ENCODE results near the gene MYD88.
"Not testable (repeated sequence)": the region's sequence is repeated elsewhere in the genome, so short reads cannot be mapped to it uniquely, and the experiment has no call there.

MYD88 gene

GRCh38 chr3:38127611-38128302 lies 10.7 kb upstream of the MYD88 start:
- no peak for DNase-seq

DNA sequence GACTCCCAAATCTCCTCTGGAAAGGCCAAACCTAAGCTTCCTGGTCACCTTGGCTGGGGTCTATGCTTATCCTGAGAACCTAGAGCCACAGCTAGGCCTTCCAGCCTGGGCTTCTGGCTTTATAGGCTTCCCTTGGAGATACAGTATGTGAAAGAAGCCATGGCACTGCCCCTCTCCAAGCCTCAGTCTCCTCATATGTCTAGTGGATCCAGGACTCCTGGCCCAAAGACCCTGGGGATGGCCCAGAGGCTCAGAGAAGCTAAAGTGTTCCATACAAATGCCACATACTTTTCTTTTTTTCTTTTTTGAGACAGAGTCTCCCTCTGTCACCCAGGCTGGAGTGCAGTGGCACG lies 10.2 kb upstream of the MYD88 start:
- DNase-seq, result no peak

- no peak for DNase-seq
These were observed 9.4 kb upstream of the MYD88 start for GRCh38 chr3:38129058-38129457.

- DNase-seq, result no peak
These were observed 7.8 kb upstream of the MYD88 start for GRCh38 chr3:38130631-38131065.

DNA sequence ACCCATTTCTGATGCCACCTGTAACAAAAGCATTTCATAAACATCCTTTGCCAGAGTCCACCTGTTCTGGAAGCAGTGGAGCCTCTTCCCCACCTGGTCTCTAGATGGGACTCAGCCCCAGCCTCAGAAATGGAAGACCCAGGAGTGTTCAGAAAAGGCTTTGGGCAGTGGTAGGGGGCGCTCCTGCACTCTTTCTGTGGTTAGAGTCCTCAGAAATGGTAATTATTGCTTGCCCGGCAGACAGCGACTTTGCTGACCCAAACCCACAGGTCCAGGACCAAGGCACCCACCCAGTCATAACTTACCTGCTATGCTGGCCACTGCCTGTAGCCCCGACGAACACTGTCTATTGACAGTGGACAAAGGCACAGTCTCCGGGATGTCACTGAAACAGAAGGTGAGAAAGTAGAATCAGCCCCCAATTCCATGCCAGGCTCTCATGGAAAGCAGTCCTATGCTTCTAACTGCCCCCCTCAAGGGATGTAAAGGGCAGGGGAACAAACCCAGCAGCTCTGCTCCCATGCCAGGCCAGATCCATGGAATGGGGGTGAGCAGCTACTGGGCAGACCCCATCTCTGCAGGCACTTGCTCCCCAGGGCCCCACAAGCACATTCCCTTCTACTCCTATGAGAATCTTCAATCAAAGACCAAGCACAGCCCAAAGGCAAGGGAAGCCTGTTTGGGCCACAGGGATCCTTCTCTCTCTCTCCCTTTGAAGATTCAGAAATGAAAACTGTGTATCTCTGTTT lies 6.7 kb upstream of the MYD88 start:
- DNase-seq, result no peak

- no peak for DNase-seq
These were observed 5.3 kb upstream of the MYD88 start for GRCh38 chr3:38133209-38133556.

DNA sequence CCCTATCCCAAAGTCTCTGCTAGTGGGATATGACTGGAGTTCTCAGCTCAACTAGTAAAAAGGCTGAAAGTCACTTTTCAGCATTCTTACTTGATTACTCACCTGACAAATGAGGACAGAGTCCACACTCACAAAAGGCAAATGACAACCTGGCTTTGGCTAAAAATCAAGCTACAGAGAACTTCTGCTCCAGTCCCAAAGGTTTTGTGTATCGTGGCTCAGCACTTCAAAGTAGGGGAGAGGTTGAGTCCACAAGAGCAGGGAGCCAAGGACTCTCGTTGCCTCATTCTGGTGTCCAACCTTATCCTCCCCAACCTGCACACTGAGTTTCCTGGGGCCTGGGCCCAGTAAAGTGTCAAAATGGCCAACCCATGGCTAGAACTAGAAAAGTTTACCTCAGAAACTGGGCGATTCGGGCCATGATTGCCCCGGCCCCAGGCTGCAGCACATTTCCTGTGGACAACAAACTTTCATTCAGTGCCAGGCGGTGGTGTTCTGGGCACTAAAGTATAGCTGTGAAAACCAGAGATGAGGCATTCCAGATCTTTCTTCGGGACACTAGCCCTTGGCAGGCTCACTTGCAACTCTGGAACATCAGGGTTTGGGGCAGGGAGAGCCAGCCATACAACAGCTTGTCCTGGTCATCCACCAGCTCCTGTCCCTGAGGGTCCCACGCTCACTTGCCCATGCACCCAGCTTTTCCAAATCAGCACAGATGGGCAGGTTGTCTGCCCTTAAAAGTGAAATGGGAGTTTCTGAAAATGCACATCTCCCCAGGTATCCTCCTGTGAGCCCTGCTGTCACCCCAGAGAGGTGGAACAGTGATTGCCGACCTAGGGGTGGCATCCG lies 4.7 kb upstream of the MYD88 start:
- no peak for DNase-seq

DNA sequence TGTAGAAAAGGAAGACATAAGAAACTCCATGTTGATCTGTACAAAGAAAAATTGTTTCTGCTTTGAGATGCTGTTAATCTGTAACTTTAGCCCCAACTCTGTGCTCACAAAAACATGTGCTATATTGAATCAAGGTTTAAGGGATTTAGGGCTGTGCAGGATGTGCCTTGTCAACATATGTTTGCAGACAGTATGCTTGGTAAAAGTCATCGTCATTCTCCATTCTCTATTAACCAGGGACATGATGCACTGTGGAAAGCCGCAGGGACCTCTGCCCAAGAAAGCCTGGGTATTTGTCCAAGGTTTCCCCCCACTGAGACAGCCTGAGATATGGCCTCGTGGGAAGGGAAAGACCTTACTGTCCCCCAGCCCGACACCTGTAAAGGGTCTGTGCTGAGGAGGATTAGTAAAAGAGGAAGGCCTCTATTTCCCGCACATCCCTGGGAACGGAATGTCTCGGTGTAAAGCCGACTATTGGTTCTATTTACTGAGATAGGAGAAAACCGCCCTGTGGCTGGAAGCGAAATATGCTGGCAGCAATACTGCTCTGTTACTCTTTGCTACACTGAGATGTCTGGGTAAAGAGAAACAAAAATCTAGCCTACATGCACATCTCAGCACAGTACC lies 3.8 kb upstream of the MYD88 start:
- DNase-seq, result not testable (repeated sequence)

- DNase-seq, result not testable (repeated sequence)
These were observed 2.7 kb upstream of the MYD88 start for GRCh38 chr3:38135621-38136277.

GRCh38 chr3:38136393-38136776 lies 2.1 kb upstream of the MYD88 start:
- no peak for DNase-seq

DNA sequence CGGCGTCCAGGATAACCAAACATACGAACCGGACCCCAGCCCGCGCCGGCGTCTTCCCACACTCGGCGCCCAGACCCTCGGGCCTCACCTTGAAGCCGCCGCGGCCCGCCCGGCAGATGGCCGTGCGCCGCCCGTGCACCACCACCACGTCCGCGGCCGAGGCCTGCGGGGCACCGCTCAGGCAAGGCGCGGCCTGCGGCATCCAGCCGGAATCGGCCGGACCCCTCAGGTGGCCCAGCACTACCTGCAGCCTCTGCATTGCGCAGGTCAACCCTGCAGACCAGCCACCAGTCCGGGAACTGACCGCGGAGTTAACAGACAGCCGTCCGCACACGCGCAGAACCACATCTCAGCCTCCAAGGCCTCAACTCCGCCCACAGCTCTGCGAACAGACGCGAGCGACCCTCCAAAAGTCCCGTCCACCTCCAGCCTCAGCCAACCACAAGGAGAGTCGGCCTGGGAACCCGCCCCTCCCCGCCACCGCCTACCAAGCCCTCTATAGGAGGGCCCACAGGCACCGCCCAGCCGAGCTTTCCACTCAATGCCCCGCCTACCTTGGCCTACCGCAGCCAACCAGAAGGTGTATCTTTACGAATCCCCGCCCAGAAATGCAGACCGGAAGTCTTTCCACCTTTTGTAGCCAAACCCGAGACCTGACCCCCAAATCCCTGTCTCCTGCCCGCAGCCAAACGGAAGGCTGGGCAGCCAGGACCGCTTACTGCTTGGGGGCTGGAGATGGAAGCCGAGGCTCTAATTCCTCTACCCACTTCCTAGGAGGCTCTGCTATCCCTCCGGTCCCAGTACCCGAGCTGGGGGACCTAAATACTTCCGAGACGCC lies 1.5 kb upstream of the MYD88 start, which contains the start of gene ACAA1:
Gene ACAA1, minus strand, starts transcription at position 351 of the 838 bp plus-strand sequence. Its CDS starts 92 bp downstream, at position 259.
- DNase-seq, result peak; percentile 98

DNA sequence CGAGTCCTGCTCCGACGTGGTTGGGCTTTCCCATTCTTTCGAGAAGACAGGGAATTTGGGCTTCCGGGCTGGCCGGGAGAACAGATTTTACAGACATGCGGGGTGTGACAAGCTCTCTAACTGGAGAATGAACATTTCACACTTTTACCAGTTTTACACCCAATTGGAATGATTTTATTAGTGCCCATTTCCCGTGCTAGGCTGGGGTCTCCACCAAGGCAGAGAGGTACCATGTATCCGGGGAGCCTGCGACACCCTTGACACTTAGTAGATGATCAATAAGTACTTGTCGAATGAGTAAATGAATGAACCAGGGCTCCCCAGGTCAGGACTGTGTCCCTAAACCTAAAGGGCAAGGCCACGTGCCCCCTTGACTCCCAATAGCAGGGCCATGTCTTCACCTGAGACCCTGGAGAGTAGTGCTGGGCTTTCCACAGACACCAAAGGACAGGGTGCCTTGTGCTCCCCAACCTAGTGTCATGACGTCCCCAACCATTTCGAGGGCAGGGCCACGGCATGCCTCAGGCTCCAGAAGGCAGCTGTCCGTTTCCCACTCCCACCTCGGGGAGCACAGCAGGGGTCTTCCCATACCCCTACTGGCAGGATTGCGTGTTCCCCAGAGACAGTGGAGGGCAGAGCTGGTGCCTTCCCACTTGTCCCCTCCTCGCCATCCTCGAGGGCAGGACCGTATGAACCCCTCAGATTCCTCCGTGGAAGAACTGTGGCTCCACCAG lies 679 bp upstream of the MYD88 start:
- no peak for DNase-seq

DNA sequence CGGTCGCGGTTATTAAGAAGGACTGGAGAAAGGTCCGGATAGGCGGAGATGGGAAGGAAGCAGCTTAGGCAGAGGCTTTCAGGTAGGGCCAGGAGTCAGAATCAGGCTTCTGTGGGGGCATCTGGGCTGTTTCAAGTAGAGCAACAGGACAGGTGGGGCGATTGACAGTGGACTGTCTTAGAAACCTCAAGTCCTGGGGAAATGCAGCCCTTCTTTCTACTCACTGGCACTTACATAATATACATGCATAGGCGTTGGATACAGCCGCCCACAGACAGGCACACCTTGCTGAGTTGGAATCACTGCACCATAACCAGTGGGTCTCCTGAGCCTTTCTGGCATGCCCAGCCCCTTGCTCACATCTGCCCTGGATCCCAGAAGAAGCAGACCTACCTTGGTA lies 730 bp downstream of the MYD88 start:
- no peak for DNase-seq

DNA sequence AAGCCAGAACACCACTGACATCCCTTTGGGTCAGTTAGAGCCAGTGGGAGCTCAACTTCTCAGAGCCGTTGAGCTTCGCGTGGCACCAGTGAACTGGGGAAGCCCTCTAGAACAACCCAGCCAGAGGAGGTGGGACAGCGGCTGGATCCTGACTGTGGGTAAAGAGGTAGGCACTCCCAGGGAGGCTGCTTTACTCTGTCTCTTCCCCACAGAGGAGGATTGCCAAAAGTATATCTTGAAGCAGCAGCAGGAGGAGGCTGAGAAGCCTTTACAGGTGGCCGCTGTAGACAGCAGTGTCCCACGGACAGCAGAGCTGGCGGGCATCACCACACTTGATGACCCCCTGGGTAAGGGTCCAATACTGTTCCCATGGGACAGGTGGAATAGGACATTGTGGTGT lies 1.2 kb downstream of the MYD88 start:
- no peak for DNase-seq

DNA sequence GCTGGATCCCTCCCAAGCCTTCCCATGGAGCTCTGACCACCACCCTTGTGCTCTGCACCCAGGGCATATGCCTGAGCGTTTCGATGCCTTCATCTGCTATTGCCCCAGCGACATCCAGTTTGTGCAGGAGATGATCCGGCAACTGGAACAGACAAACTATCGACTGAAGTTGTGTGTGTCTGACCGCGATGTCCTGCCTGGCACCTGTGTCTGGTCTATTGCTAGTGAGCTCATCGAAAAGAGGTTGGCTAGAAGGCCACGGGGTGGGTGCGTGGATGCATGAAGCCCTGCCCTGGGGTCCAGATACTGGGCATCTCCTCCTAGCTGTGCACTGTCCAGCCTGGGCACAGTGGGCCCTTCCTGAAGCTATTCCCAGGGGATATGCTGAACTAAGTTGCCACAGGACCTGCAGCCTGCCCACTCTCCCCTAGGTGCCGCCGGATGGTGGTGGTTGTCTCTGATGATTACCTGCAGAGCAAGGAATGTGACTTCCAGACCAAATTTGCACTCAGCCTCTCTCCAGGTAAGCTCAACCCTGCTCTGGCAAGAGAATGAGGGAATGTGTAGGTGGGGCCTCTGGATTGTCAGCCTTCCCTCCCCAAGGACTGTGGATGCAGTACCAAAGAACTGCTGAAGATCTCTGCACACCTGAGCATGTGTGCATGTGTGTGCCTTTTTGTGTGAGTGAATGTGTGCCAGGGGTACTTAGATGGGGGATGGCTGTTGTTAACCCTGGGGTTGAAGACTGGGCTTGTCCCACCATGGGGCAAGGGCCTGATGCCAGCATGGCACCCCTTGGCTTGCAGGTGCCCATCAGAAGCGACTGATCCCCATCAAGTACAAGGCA lies 2.1 kb downstream of the MYD88 start:
- DNase-seq, result no peak

- DNase-seq, result no peak
These were observed 2.9 kb downstream of the MYD88 start for GRCh38 chr3:38141173-38141951.

GRCh38 chr3:38141952-38142273 lies 3.5 kb downstream of the MYD88 start:
- no peak for DNase-seq

- DNase-seq, result no peak
These were observed 4.5 kb downstream of the MYD88 start for GRCh38 chr3:38142959-38143358.

GRCh38 chr3:38143511-38143910 lies 5.0 kb downstream of the MYD88 start:
- no peak for DNase-seq

Measured in NCI-H2029 treated with DMSO at 0.1 percent for 48 hours (cell line).